K562 (cell line): ENCODE data around the gene INSL3. TPM values are rescaled to one million over a fixed set of nuclear protein-coding genes. Genes with fewer than 3 reads are reported as not detected.

Source experiments
- ADNP ChIP-seq: fragments of 200-800 bp; sonication (Bioruptor generic); IDR thresholded peaks from 2 replicates; pipeline ENCODE4 v1.6.1; 2016; ENCODE audit warnings: missing genetic modification characterization, missing compliant biosample characterization
- E2F5 ChIP-seq: sonication (generic); formaldehyde crosslinking; IDR thresholded peaks from 2 replicates; pipeline ENCODE4 v1.8.0; 2022; ENCODE audit warnings: mild to moderate bottlenecking, missing genetic modification reagents
- KDM1A ChIP-seq, 2 experiments: fragments of 450-650 bp; IDR thresholded peaks; 2 replicates each; pipeline ENCODE4 v1.6.1; 2016; ENCODE audit warnings: mild to moderate bottlenecking in 2 of 2
- NR2C2 ChIP-seq, 2 experiments: fragments of 200-800 bp in 1 of 2; sonication (Bioruptor generic) in 1 of 2; sonication (generic) in 1 of 2; formaldehyde crosslinking in 1 of 2; IDR thresholded peaks; 2 replicates each; pipeline versions ENCODE4 v1.6.1 to v1.8.0; 2016 to 2022; ENCODE audit warnings: mild to moderate bottlenecking in 1 of 2, missing compliant biosample characterization in 1 of 2, missing genetic modification characterization in 1 of 2, missing genetic modification reagents in 1 of 2
- PBX2 ChIP-seq, 2 experiments: IDR thresholded peaks in 1 of 2; conservative IDR thresholded peaks in 1 of 2; 2 replicates each; pipeline ENCODE4 v1.6.1; 2016; ENCODE audit warnings: low read depth in 2 of 2, mild to moderate bottlenecking in 1 of 2, missing compliant biosample characterization in 1 of 2, missing genetic modification characterization in 1 of 2, moderate library complexity in 1 of 2
- PURB ChIP-seq: sonication (generic); formaldehyde crosslinking; IDR thresholded peaks from 2 replicates; pipeline ENCODE4 v1.9.0; 2021; ENCODE audit warnings: low read depth, mild to moderate bottlenecking, missing genetic modification reagents
- RBM14 ChIP-seq: fragments of 200-400 bp; formaldehyde crosslinking; IDR thresholded peaks from 2 replicates; pipeline ENCODE4 v1.6.1; 2018; ENCODE audit warnings: low read depth, mild to moderate bottlenecking, low read length, moderate library complexity, borderline replicate concordance; ENCODE audit not compliant: insufficient read depth
- SMARCC2 ChIP-seq: fragments of 450-650 bp; IDR thresholded peaks from 2 replicates; pipeline ENCODE4 v1.6.1; 2017; ENCODE audit warnings: antibody characterized with exemption, moderate library complexity, mild to moderate bottlenecking, low read depth
- TAF1 ChIP-seq: IDR thresholded peaks from 2 replicates; pipeline ENCODE4 v1.6.1; 2011; ENCODE audit warnings: mild to moderate bottlenecking, low read length, moderate library complexity; ENCODE audit not compliant: insufficient read depth, control insufficient read depth, severe bottlenecking; ENCODE audit errors: extremely low read depth
- polyA plus RNA-seq, 8 experiments: library from polyadenylated mRNA; depleted of rRNA in 4 of 8; stranded (reverse) in 5 of 8; unstranded in 3 of 8; fragments of >200 nt; fragmentation: Nextera tagmentation in 2 of 8; fragmentation: Illumina TruSeq in 1 of 8; extraction: Ambion mirVana in 2 of 8; extraction: Trizol in 1 of 8; gene quantifications; 2 replicates each; pipeline versions ENCODE4 v1.2.1 to v1.2.3, GENCODE V29; 2011 to 2014; ENCODE audit warnings: inconsistent platforms in 1 of 8, missing spikeins in 1 of 8
- total RNA-seq, 7 experiments: library from RNA; depleted of rRNA in 6 of 7; stranded (reverse); fragments of >200 nt in 6 of 7; fragmentation: Illumina TruSeq in 2 of 7; extraction: Trizol in 2 of 7; gene quantifications; 2 replicates each; pipeline versions ENCODE4 v1.2.1 to v1.2.3, GENCODE V29; 2011 to 2021; ENCODE audit warnings: low replicate concordance in 1 of 7

INSL3 gene
- total and polyA plus RNA-seq, 9 of the 15 experiments (the other 6 are each of a cell fraction or from before 2014, with no cell fraction given): not detected

GRCh38 chr19:17854061-17854460 is 32.7 kb upstream of the INSL3 start (continued):
- TF ChIP-seq RBM14 (no peak), NR2C2 (CRISPR knock-in tag; IDR thresholded peaks at IDR 0.05) (no peak), NR2C2 (tag; IDR thresholded peaks at IDR 0.05) (no peak), ADNP (tag) (no peak), PBX2 (CRISPR knock-in tag; IDR thresholded peaks at IDR 0.05; ENCODE audit: low read depth) (no peak), PBX2 (tag; conservative IDR thresholded peaks at IDR 0.05; ENCODE audit: low read depth) (no peak), SMARCC2 (no peak), KDM1A (IDR thresholded peaks at IDR 0.05) (no peak), TAF1 (no peak), E2F5 (CRISPR knock-in tag) (no peak), PURB (CRISPR knock-in tag) (no peak)
- TF ChIP-seq, all 486 proteins: peak for 0
